Measurements from ENCODE around the gene PRTFDC1.

Gene PRTFDC1

GRCh38 chr10:24873281-24873683, 79.1 kb downstream of the PRTFDC1 start:
- no peak overlapping the region for H3K4me3 ChIP-seq (ENCODE audit: insufficient read depth in 1 of 2, low read depth in 1 of 2, low read length in 2 of 2)
- H2AK5ac ChIP-seq (ENCODE audit: low read length, severe bottlenecking): no peak overlapping the region
- H4K91ac ChIP-seq (ENCODE audit: low read length): no peak overlapping the region
- WGBS: 7% methylated on average over 4 of the region's 4 CpGs
- peak overlapping the region; percentile 46 to 82 for H3K18ac ChIP-seq (ENCODE audit: low read depth in 1 of 2, low read length in 2 of 2)
- no peak overlapping the region for H3K4ac ChIP-seq (ENCODE audit: low read depth in 1 of 2, low read length in 2 of 2)
- H2BK120ac ChIP-seq (ENCODE audit: low read depth, low read length): no peak overlapping the region
- DNase-seq: peak; percentile 96
- H4K8ac ChIP-seq (ENCODE audit: low read length): peak overlapping the region; percentile 10
- H3K4me2 ChIP-seq (ENCODE audit: low read length, poor library complexity, severe bottlenecking): no peak overlapping the region
- no peaks in the 10 kb centered on the region for H3K79me1 ChIP-seq (replicated peaks; ENCODE audit: low read length, poor library complexity, severe bottlenecking)
- peaks cover 9% of the 10 kb centered on the region for H3K4me1 ChIP-seq (ENCODE audit: control insufficient read depth, insufficient read depth, low read depth, low read length)
- no peaks in the 10 kb centered on the region for H3K36me3 ChIP-seq (ENCODE audit: control insufficient read depth in 1 of 2, insufficient read depth in 2 of 2, low read depth in 1 of 2, low read length in 2 of 2)
- peak overlapping the region; percentile 84 for H3K27ac ChIP-seq (ENCODE audit: low read length, poor library complexity, severe bottlenecking)
- no peak overlapping the region for H2BK5ac ChIP-seq (ENCODE audit: low read depth, low read length, poor library complexity, severe bottlenecking)
- H2BK15ac ChIP-seq (ENCODE audit: low read depth, poor library complexity, severe bottlenecking): no peak overlapping the region
- H3K9ac ChIP-seq (ENCODE audit: low read length): peak overlapping the region; percentile 46
- no peak overlapping the region for H3K14ac ChIP-seq (ENCODE audit: low read length in 2 of 2)
- no peak overlapping the region for H2AFZ ChIP-seq (ENCODE audit: low read depth, low read length)
- no peaks in the 10 kb centered on the region for H3K27me3 ChIP-seq (ENCODE audit: control insufficient read depth in 1 of 2, insufficient read depth in 1 of 2, low read length in 2 of 2)
- no peak overlapping the region for H3K23ac ChIP-seq (ENCODE audit: low read length in 2 of 2)
- H2BK12ac ChIP-seq (ENCODE audit: low read length in 2 of 2): peak overlapping the region in 1 of 2 experiments; percentile 57
- peaks cover 5% of the 10 kb centered on the region for H3K9me3 ChIP-seq (ENCODE audit: control insufficient read depth, low read length)

GRCh38 chr10:24872790-24873182, 79.6 kb downstream of the PRTFDC1 start:
- no peak for DNase-seq
- H3K4me3 ChIP-seq (ENCODE audit: insufficient read depth in 1 of 2, low read depth in 1 of 2, low read length in 2 of 2): no peak overlapping the region
- H3K36me3 ChIP-seq (ENCODE audit: control insufficient read depth in 1 of 2, insufficient read depth in 2 of 2, low read depth in 1 of 2, low read length in 2 of 2): no peaks in the 10 kb centered on the region
- H2BK15ac ChIP-seq (ENCODE audit: low read depth, poor library complexity, severe bottlenecking): no peak overlapping the region
- peaks cover 5% of the 10 kb centered on the region for H3K9me3 ChIP-seq (ENCODE audit: control insufficient read depth, low read length)
- H2AFZ ChIP-seq (ENCODE audit: low read depth, low read length): no peak overlapping the region
- H3K27me3 ChIP-seq (ENCODE audit: control insufficient read depth in 1 of 2, insufficient read depth in 1 of 2, low read length in 2 of 2): no peaks in the 10 kb centered on the region
- H3K4ac ChIP-seq (ENCODE audit: low read depth in 1 of 2, low read length in 2 of 2): no peak overlapping the region
- H2BK5ac ChIP-seq (ENCODE audit: low read depth, low read length, poor library complexity, severe bottlenecking): no peak overlapping the region
- H4K91ac ChIP-seq (ENCODE audit: low read length): no peak overlapping the region
- no peaks in the 10 kb centered on the region for H3K79me1 ChIP-seq (replicated peaks; ENCODE audit: low read length, poor library complexity, severe bottlenecking)
- H3K18ac ChIP-seq (ENCODE audit: low read depth in 1 of 2, low read length in 2 of 2): no peak overlapping the region
- no peak overlapping the region for H3K23ac ChIP-seq (ENCODE audit: low read length in 2 of 2)
- H3K9ac ChIP-seq (ENCODE audit: low read length): peak overlapping the region; percentile 46
- no peak overlapping the region for H2BK12ac ChIP-seq (ENCODE audit: low read length in 2 of 2)
- no peak overlapping the region for H2AK5ac ChIP-seq (ENCODE audit: low read length, severe bottlenecking)
- WGBS: 86% methylated on average over 3 of the region's 3 CpGs
- H2BK120ac ChIP-seq (ENCODE audit: low read depth, low read length): no peak overlapping the region
- H3K4me2 ChIP-seq (ENCODE audit: low read length, poor library complexity, severe bottlenecking): no peak overlapping the region
- no peak overlapping the region for H3K14ac ChIP-seq (ENCODE audit: low read length in 2 of 2)
- peak overlapping the region; percentile 84 for H3K27ac ChIP-seq (ENCODE audit: low read length, poor library complexity, severe bottlenecking)
- H4K8ac ChIP-seq (ENCODE audit: low read length): no peak overlapping the region
- H3K4me1 ChIP-seq (ENCODE audit: control insufficient read depth, insufficient read depth, low read depth, low read length): peaks cover 9% of the 10 kb centered on the region

GRCh38 chr10:24872049-24872789, 80.2 kb downstream of the PRTFDC1 start:
- Histone ChIP-seq H2AK5ac (ENCODE audit: low read length, severe bottlenecking) (no peak overlapping the region), H4K91ac (ENCODE audit: low read length) (no peak overlapping the region), H3K4me1 (ENCODE audit: control insufficient read depth, insufficient read depth, low read depth, low read length) (peaks cover 9% of the 10 kb centered on the region), H4K8ac (ENCODE audit: low read length) (no peak overlapping the region), H2BK15ac (ENCODE audit: low read depth, poor library complexity, severe bottlenecking) (no peak overlapping the region), H3K27ac (ENCODE audit: low read length, poor library complexity, severe bottlenecking) (peak overlapping the region; percentile 57), H2BK12ac (ENCODE audit: low read length in 2 of 2) (no peak overlapping the region), H3K4me3 (ENCODE audit: insufficient read depth in 1 of 2, low read depth in 1 of 2, low read length in 2 of 2) (no peak overlapping the region), H2BK5ac (ENCODE audit: low read depth, low read length, poor library complexity, severe bottlenecking) (no peak overlapping the region), H3K14ac (ENCODE audit: low read length in 2 of 2) (peak overlapping the region in 1 of 2 experiments; percentile 62), H2BK120ac (ENCODE audit: low read depth, low read length) (no peak overlapping the region), H3K79me1 (replicated peaks; ENCODE audit: low read length, poor library complexity, severe bottlenecking) (no peaks in the 10 kb centered on the region), H3K36me3 (ENCODE audit: control insufficient read depth in 1 of 2, insufficient read depth in 2 of 2, low read depth in 1 of 2, low read length in 2 of 2) (no peaks in the 10 kb centered on the region), H3K18ac (ENCODE audit: low read depth in 1 of 2, low read length in 2 of 2) (no peak overlapping the region), H3K4ac (ENCODE audit: low read depth in 1 of 2, low read length in 2 of 2) (peak overlapping the region in 1 of 2 experiments; percentile 50), H3K23ac (ENCODE audit: low read length in 2 of 2) (no peak overlapping the region), H3K4me2 (ENCODE audit: low read length, poor library complexity, severe bottlenecking) (no peak overlapping the region), H3K9ac (ENCODE audit: low read length) (no peak overlapping the region), H2AFZ (ENCODE audit: low read depth, low read length) (no peak overlapping the region), H3K27me3 (ENCODE audit: control insufficient read depth in 1 of 2, insufficient read depth in 1 of 2, low read length in 2 of 2) (no peaks in the 10 kb centered on the region), H3K9me3 (ENCODE audit: control insufficient read depth, low read length) (peaks cover 5% of the 10 kb centered on the region)
- WGBS: 83% methylated on average over 3 of the region's 6 CpGs
- peak; percentile 37 for DNase-seq

- DNase-seq: no peak
- H3K27me3 ChIP-seq (ENCODE audit: control insufficient read depth in 1 of 2, insufficient read depth in 1 of 2, low read length in 2 of 2): no peaks in the 10 kb centered on the region
These were observed 81.1 kb downstream of the PRTFDC1 start for GRCh38 chr10:24871011-24871935.

More at GRCh38 chr10:24871011-24871935, 81.1 kb downstream of the PRTFDC1 start:
- H3K4me3 ChIP-seq (ENCODE audit: insufficient read depth in 1 of 2, low read depth in 1 of 2, low read length in 2 of 2): no peak overlapping the region
- no peak overlapping the region for H4K91ac ChIP-seq (ENCODE audit: low read length)
- WGBS: 96% methylated on average over 9 of the region's 13 CpGs
- no peaks in the 10 kb centered on the region for H3K79me1 ChIP-seq (replicated peaks; ENCODE audit: low read length, poor library complexity, severe bottlenecking)
- no peak overlapping the region for H3K18ac ChIP-seq (ENCODE audit: low read depth in 1 of 2, low read length in 2 of 2)
- H3K14ac ChIP-seq (ENCODE audit: low read length in 2 of 2): no peak overlapping the region
- H3K36me3 ChIP-seq (ENCODE audit: control insufficient read depth in 1 of 2, insufficient read depth in 2 of 2, low read depth in 1 of 2, low read length in 2 of 2): no peaks in the 10 kb centered on the region
- H3K4ac ChIP-seq (ENCODE audit: low read depth in 1 of 2, low read length in 2 of 2): no peak overlapping the region
- no peak overlapping the region for H2AK5ac ChIP-seq (ENCODE audit: low read length, severe bottlenecking)
- H3K23ac ChIP-seq (ENCODE audit: low read length in 2 of 2): no peak overlapping the region
- H2BK120ac ChIP-seq (ENCODE audit: low read depth, low read length): no peak overlapping the region
- no peak overlapping the region for H3K4me2 ChIP-seq (ENCODE audit: low read length, poor library complexity, severe bottlenecking)
- no peak overlapping the region for H3K9ac ChIP-seq (ENCODE audit: low read length)
- H2BK5ac ChIP-seq (ENCODE audit: low read depth, low read length, poor library complexity, severe bottlenecking): no peak overlapping the region
- H3K9me3 ChIP-seq (ENCODE audit: control insufficient read depth, low read length): peaks cover 5% of the 10 kb centered on the region
- H2BK15ac ChIP-seq (ENCODE audit: low read depth, poor library complexity, severe bottlenecking): no peak overlapping the region
- no peak overlapping the region for H4K8ac ChIP-seq (ENCODE audit: low read length)
- H3K4me1 ChIP-seq (ENCODE audit: control insufficient read depth, insufficient read depth, low read depth, low read length): peaks cover 9% of the 10 kb centered on the region
- H2BK12ac ChIP-seq (ENCODE audit: low read length in 2 of 2): no peak overlapping the region
- H2AFZ ChIP-seq (ENCODE audit: low read depth, low read length): no peak overlapping the region
- no peak overlapping the region for H3K27ac ChIP-seq (ENCODE audit: low read length, poor library complexity, severe bottlenecking)

All from mesenchymal stem cell (in vitro differentiated cells and primary cell).